Heart right ventricle (tissue), 16 donors: ENCODE data around the gene RABGGTB. TPM values are rescaled to one million over a fixed set of nuclear protein-coding genes. Genes with fewer than 3 reads are reported as not detected.

Experiments used
- ATAC-seq, 8 donors: fragments of 200-7000 bp; cut with Tn5 transposase; one replicate each; pipeline ENCODE4 v1.9.1; 2020; ENCODE audit warnings: mild to moderate bottlenecking in 8 of 8, moderate library complexity in 8 of 8, moderate number of reproducible peaks in 1 of 8
- DNase-seq, 2 donors: peaks; one replicate each; pipeline ENCODE4 v3.0.0-alpha.2; 2020
- H3K27ac ChIP-seq, 10 donors: fragments of 200-600 bp; sonication (generic) in 2 of 10; one replicate each; pipeline versions ENCODE4 v1.5.0 to v1.8.0; 2020 to 2022; ENCODE audit warnings: mild to moderate bottlenecking in 3 of 10
- H3K27me3 ChIP-seq, 7 donors: fragments of 200-600 bp; one replicate each; pipeline ENCODE4 v1.8.0; 2021 to 2022; ENCODE audit warnings: mild to moderate bottlenecking in 2 of 7
- H3K36me3 ChIP-seq, 9 donors: fragments of 200-600 bp; sonication (generic) in 1 of 9; one replicate each; pipeline versions ENCODE4 v1.5.0 to v1.8.0; 2020 to 2022; ENCODE audit warnings: mild to moderate bottlenecking in 2 of 9
- H3K4me1 ChIP-seq, 9 donors: fragments of 200-600 bp; sonication (generic) in 1 of 9; one replicate each; pipeline versions ENCODE4 v1.5.0 to v1.8.0; 2020 to 2022; ENCODE audit warnings: mild to moderate bottlenecking in 4 of 9
- H3K4me3 ChIP-seq, 10 donors: fragments of 200-600 bp; sonication (generic) in 2 of 10; one replicate each; pipeline versions ENCODE4 v1.5.0 to v1.8.0; 2020 to 2022; ENCODE audit warnings: mild to moderate bottlenecking in 7 of 10, moderate library complexity in 2 of 10
- H3K9me3 ChIP-seq, 11 donors: fragments of 200-600 bp in 10 of 11; sonication (generic) in 2 of 11; one replicate each; pipeline versions ENCODE4 v1.5.0 to v1.8.0; 2013 to 2022; ENCODE audit warnings: mild to moderate bottlenecking in 2 of 11, control low read depth in 1 of 11, moderate library complexity in 1 of 11
- intact Hi-C, 10 donors: fragments of 100-400 bp; cut with DNase I; formaldehyde crosslinking; loops; one replicate each; pipeline versions ENCODE4 v1.11.1 to v1.14.2; 2022
- polyA plus RNA-seq, 2 donors: library from polyadenylated mRNA; stranded (reverse); fragments of 200-250 nt; gene quantifications; one replicate each; pipeline ENCODE4 v1.2.3, GENCODE V29; 2013
- total RNA-seq, 10 donors: library from RNA; stranded (reverse); fragmentation: NEBNext Ultra II Directional in 3 of 10; extraction: Animal tissue kit (Norgen Biotek cat#: 25700) in 3 of 10; gene quantifications; one replicate each; pipeline versions ENCODE4 v1.2.1 to v1.2.4, GENCODE V29; 2021 to 2023
- TF ChIP-seq, protein P1 (sequence below), 9 donors: fragments of 200-600 bp; sonication (generic) in 2 of 9; IDR thresholded peaks; one replicate each; pipeline versions ENCODE4 v1.5.0 to v1.8.0; 2021 to 2022; ENCODE audit warnings: antibody characterized with exemption in 9 of 9, mild to moderate bottlenecking in 5 of 9, moderate library complexity in 1 of 9
- donor health status: Arrhythmogenic right ventricular cardiomyopathy.
- donor health status: ischemic (EF 13 %, LVEDD 7.1; RV severe dilation, severe dysfunction).
- donor health status: healthy with polysubstance abuse.
- donor health status: DM: no; HTN: yes; CAD: no.
- donor health status: DM: no; HTN: no; CAD: no.
- donor health status: ischemic (EF 25% LVEDD 6.9; RV normal size, moderate dysfunction).
- donor health status: ischemic (EF 25% LVEDD 5.7; RV mildly dilated, moderate dysfunction).
- donor health status: healthy.
- donor health status: DM: yes; HTN: yes; CAD: no.
- donor health status: Ischemic cardiomyopathy.
- donor health status: ischemic (EF 35%, LVEDD 5.7; RV mildly dilated, moderate dysfunction).
- donor health status: nonischemic (EF 11% LVEDD 7.7; RV severe dilation, severe dysfunction).
- donor health status: DM: yes; HTN: yes; CAD: no.
- donor health status: PGD.
- donor health status: ischemic (EF 29% LVEDD 5.4; RV normal size, mild dysfunction).
- donor health status: nonischemic (EF 23%, LVEDD 6.1; RV moderate dilation, normal function).

The RABGGTB gene
- total and polyA plus RNA-seq, 12 donors, result 48.3 to 75.7 (median 64.3) TPM

DNA sequence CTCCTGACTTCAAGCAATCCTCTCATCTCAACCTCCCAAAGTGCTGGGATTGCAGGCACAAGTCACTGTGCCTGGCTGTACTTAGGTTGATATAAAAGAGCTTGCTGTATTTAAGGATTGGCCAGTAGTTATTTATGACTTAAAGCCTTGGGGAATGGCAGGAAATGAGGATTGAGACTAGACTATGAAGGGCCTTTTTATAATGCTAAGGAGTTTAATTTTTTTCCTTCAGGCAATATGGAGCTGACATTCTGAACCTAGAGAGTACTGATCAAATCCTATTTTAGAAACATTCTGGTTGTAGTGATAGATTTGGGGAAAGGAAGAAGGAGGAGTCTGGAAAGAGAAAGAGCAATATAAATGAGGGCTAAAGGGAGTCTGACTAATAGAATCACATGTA lies 55.4 kb downstream of the RABGGTB start:
- Histone ChIP-seq H3K4me3 (no peak overlapping the region), H3K9me3 (no peaks in the 10 kb centered on the region), H3K27ac (no peak overlapping the region), H3K27me3 (no peaks in the 10 kb centered on the region), H3K36me3 (no peaks in the 10 kb centered on the region), H3K4me1 (no peaks in the 10 kb centered on the region)
- no peak for ATAC-seq
- intact Hi-C loops, result no loop called here
- DNase-seq, result no peak
- TF ChIP-seq, protein P1, sequence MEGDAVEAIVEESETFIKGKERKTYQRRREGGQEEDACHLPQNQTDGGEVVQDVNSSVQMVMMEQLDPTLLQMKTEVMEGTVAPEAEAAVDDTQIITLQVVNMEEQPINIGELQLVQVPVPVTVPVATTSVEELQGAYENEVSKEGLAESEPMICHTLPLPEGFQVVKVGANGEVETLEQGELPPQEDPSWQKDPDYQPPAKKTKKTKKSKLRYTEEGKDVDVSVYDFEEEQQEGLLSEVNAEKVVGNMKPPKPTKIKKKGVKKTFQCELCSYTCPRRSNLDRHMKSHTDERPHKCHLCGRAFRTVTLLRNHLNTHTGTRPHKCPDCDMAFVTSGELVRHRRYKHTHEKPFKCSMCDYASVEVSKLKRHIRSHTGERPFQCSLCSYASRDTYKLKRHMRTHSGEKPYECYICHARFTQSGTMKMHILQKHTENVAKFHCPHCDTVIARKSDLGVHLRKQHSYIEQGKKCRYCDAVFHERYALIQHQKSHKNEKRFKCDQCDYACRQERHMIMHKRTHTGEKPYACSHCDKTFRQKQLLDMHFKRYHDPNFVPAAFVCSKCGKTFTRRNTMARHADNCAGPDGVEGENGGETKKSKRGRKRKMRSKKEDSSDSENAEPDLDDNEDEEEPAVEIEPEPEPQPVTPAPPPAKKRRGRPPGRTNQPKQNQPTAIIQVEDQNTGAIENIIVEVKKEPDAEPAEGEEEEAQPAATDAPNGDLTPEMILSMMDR (IDR thresholded peaks at IDR 0.05), result no peak

Other genes starting within 250 kb of the RABGGTB start
- 1 to 10 TPM in 7 of 10 donors, under 1 TPM in 3; 0.21 to 4.8 (median 1.5) TPM for gene SLC44A5, start 175.1 kb upstream of the RABGGTB start, total RNA-seq
- gene SLC44A5, start 175.1 kb upstream of the RABGGTB start, polyA plus RNA-seq, result 1 to 10 TPM in 1 of 2 donors, under 1 TPM in 1; 0.10 to 2.5 TPM
- gene ACADM, start 61.5 kb upstream of the RABGGTB start, total RNA-seq, result 100 to 1,000 TPM; 174 to 425 (median 360) TPM
- 10 to 100 TPM; 39.3 to 50.4 TPM for gene ACADM, start 61.5 kb upstream of the RABGGTB start, polyA plus RNA-seq
- gene MSH4, start 10.6 kb downstream of the RABGGTB start, total RNA-seq, result under 1 TPM; 0.14 to 0.59 (median 0.33) TPM
- under 1 TPM; 0.12 to 0.88 TPM for gene MSH4, start 10.6 kb downstream of the RABGGTB start, polyA plus RNA-seq
- not detected for gene ASB17, start 146.1 kb downstream of the RABGGTB start, total RNA-seq
- gene ASB17, start 146.1 kb downstream of the RABGGTB start, polyA plus RNA-seq, result not detected